Stimulated activated CD8-positive, alpha-beta memory T cell treated with anti-CD3 and anti-CD28 coated beads, Interleukin-4, amount 100 ng/mL, for 48 hours (primary cell): ENCODE measurements around the gene ZNF2.

ENCODE experiments used
- DNase-seq: peaks from one replicate; pipeline ENCODE4 v3.0.0-alpha.2; 2020

ZNF2 gene

GRCh38 chr2:95165371-95166064, at the start of gene ZNF2:
ZNF2 (plus strand) TSS chr2:95165809; CDS start chr2:95176227, 10,418 bp downstream.
- peak; percentile 98 for DNase-seq

GRCh38 chr2:95121093-95121406, 44.6 kb upstream of the ZNF2 start:
- DNase-seq, result no peak

GRCh38 chr2:95121407-95122196, 44.0 kb upstream of the ZNF2 start, which contains the start of gene MRPS5:
MRPS5 (minus strand) TSS chr2:95121808; CDS start chr2:95121791, 17 bp downstream.
- DNase-seq, result peak; percentile 95

GRCh38 chr2:95122197-95122551, 43.4 kb upstream of the ZNF2 start:
- no peak for DNase-seq

GRCh38 chr2:95138702-95139101, 26.9 kb upstream of the ZNF2 start:
- no peak for DNase-seq

GRCh38 chr2:95143838-95144237, 21.8 kb upstream of the ZNF2 start:
- no peak for DNase-seq

GRCh38 chr2:95149397-95149984, 16.1 kb upstream of the ZNF2 start:
- no peak for DNase-seq

- no peak for DNase-seq
These were observed 7.2 kb upstream of the ZNF2 start for GRCh38 chr2:95158441-95158840.

GRCh38 chr2:95158891-95159619, 6.6 kb upstream of the ZNF2 start:
- peak; percentile 55 for DNase-seq

- DNase-seq, result peak; percentile 81
These were observed 5.7 kb upstream of the ZNF2 start, which contains the start of gene ZNF514 for GRCh38 chr2:95159690-95160449. ZNF514 (minus strand) TSS chr2:95159848; CDS start chr2:95153253, 6,595 bp downstream.

- no peak for DNase-seq
These were observed 609 bp upstream of the ZNF2 start for GRCh38 chr2:95165030-95165370.

GRCh38 chr2:95166065-95166763, 605 bp downstream of the ZNF2 start:
- no peak for DNase-seq

- DNase-seq, result no peak
These were observed 6.3 kb downstream of the ZNF2 start for GRCh38 chr2:95171902-95172301.

- DNase-seq, result no peak
These were observed 8.5 kb downstream of the ZNF2 start for GRCh38 chr2:95174031-95174542.

- no peak for DNase-seq
These were observed 13.8 kb downstream of the ZNF2 start for GRCh38 chr2:95179451-95179850.

GRCh38 chr2:95181774-95182173, 16.2 kb downstream of the ZNF2 start:
- DNase-seq, result no peak

- DNase-seq, result no peak
These were observed 19.6 kb downstream of the ZNF2 start for GRCh38 chr2:95185197-95185596.

- DNase-seq, result no peak
These were observed 20.4 kb downstream of the ZNF2 start for GRCh38 chr2:95185973-95186372.

- DNase-seq, result peak; percentile 74
These were observed 27.3 kb downstream of the ZNF2 start for GRCh38 chr2:95192956-95193355.

- DNase-seq, result no peak
These were observed 38.3 kb downstream of the ZNF2 start for GRCh38 chr2:95203911-95204310.

- DNase-seq, result no peak
These were observed 38.8 kb downstream of the ZNF2 start for GRCh38 chr2:95204396-95204795.

GRCh38 chr2:95206096-95206495, 40.5 kb downstream of the ZNF2 start:
- DNase-seq, result no peak
